A204.1 (cell line): ENCODE results near the gene HIBCH.
"Not testable (repeated sequence)": the region's sequence is repeated elsewhere in the genome, so short reads cannot be mapped to it uniquely, and the experiment has no call there.

Experiments
- FAIRE-seq: peaks from 2 replicates; lab custom pipeline; 2012; peaks lifted over from hg19 to GRCh38; lab: Jason Lieb, UNC

The HIBCH gene

GRCh38 chr2:190308031-190308430 lies 11.6 kb downstream of the HIBCH start:
- no peak for FAIRE-seq

DNA sequence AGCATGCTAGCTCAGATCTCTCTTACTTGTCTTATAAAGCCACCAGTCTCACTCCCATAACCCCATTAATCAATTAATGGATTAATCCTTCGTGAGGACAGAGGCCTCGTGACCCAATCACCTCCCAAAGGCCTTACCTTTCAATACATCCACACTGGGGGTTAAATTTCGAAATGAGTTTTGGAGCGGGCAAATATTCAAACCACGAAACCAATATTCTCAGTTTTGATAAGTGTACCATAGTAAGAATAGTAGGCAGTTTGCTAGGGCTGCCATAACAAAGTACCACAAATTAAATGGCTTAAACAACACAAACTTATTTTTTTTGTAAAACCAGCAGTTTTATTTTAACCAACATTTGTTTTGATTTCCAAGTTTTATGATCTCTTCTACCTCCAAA lies 15.2 kb downstream of the HIBCH start:
- peak; percentile 25 for FAIRE-seq

GRCh38 chr2:190303647-190304046 lies 16.0 kb downstream of the HIBCH start:
- FAIRE-seq, result no peak

- FAIRE-seq, result no peak
Measured at GRCh38 chr2:190302052-190302451, 17.6 kb downstream of the HIBCH start.

GRCh38 chr2:190301032-190301431 lies 18.6 kb downstream of the HIBCH start:
- no peak for FAIRE-seq

DNA sequence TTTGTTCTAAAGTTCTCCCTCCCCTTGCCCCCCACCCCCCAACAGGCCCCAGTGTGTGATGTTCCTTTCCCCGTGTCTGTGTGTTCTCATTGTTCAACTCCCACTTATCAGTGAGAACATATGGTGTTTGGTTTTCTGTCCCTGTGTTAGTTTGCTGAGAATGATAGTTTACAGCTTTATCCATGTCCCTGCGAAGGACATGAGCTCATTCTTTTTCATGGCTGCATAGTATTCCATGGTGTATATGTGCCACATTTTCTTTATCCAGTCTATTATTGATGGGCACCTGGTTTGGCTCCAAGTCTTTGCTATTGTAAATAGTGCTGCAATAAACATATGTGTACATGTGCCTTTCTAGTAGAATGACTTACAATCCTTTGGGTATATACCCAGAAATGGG lies 21.7 kb downstream of the HIBCH start:
- FAIRE-seq, result not testable (repeated sequence)

DNA sequence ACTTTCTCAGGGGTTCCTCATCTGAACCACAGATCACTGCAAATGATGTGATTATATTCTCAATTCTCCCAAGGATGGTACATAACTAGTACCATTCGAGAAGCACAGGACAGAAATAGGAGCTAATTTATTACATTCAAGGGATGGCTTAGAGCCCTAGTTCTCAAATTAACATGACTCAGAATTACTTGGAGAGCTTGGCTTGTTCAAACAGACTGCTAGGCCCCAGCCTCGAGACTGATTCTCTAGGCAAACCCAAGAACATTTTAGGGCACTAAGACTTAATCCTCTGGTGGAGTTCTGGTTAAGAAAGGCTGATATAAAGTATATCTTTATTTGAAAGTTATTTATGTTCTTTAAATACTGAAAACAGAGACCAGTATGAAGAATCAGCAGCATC lies 35.8 kb downstream of the HIBCH start:
- no peak for FAIRE-seq

GRCh38 chr2:190280565-190281350 lies 38.9 kb downstream of the HIBCH start:
- no peak for FAIRE-seq

- not testable (repeated sequence) for FAIRE-seq
Measured at GRCh38 chr2:190279256-190280134, 40.1 kb downstream of the HIBCH start.

DNA sequence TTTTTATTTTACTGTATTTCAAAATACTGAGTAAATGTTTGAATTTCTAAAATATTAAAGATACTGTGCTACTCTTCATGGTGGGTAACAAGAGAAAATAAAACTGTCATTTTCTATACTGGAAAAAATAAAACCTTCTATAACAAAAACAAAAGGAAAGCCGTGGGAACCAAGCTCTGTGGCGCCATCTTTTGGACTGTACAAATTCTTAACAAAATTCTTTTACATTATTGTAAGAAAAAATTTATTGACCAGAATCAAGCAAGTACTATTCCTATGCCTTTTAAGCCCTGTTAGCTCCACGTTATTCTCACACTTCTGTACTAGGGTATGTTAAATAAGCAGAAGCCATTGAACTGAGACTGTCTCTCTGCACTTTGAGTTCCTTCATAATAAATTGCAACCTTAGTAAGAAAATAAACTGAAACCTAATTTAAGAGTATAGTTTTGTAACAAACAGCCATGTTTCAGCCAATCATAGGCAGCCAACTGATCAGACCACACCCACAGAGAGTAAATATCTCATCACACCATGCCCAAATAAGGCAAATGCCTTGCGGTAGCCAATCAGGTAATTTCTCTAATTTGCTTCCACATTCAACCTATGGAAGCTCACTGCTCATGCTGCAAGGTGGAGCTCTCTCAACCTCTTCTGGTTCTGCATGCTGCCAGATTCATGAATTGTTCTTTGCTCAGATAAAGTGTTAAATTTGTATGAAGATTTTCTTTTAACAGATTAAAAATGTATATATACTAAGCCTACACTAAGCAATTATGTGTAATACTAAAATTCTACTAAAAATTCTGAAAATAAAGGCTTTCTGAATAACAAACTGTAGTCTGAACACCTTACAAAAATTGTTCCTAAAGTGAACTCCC lies 42.2 kb downstream of the HIBCH start:
- FAIRE-seq, result peak; percentile 94

DNA sequence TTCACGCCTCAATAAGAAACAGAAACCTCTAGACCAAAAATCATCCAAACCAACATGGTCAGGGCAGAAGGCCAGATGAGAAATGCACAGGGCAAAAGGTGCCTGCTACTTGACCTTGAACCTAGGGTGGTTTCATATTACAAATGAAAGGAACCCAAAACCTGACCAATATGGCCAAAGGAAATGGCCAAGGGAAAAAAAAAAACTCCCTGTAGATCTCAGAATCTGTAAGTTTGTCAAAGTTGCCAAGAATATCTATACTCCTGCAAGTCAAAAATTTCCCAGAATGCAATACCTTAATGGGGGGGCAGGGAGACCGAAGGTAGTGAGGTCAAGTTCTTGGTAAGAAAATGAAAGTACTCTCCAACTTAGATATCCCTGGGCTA lies 47.2 kb downstream of the HIBCH start:
- no peak for FAIRE-seq

GRCh38 chr2:190271783-190272456 lies 47.7 kb downstream of the HIBCH start:
- no peak for FAIRE-seq

GRCh38 chr2:190270298-190270697 lies 49.3 kb downstream of the HIBCH start:
- no peak for FAIRE-seq

DNA sequence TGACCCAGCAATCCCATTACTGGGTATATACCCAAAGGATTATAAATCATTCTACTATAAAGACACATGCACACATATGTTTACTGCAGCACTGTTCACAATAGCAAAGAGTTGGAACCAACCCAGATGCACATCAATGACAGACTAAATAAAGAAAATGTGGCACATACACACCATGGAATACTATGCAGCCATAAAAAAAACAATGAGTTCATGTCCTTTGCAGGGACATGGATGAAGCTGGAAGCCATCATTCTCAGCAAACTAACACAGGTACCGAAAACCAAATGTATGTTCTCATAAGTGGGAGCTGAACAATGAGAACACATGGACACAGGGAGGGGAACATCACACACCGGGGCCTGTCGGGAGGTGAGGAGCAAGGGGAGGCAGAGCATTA lies 49.9 kb downstream of the HIBCH start:
- not testable (repeated sequence) for FAIRE-seq

DNA sequence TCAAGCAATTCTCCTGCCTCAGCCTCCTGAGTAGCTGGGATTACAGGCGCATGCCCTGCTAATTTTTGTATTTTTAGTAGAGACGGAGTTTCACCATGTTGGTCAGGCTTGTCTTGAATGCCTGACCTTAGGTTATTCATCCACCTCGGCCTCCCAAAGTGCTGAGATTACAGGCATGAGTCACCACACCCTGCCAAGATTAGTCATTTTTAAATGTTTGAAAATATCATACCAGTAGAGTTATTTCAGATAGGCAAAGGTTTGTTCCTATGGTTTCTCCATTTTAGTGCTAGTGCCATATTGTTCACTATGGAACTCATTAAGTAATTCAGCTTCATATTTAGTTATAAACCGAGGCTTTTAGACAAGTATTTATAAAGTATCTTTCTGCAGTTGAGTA lies 52.3 kb downstream of the HIBCH start:
- FAIRE-seq, result no peak

GRCh38 chr2:190266314-190266713 lies 53.3 kb downstream of the HIBCH start:
- no peak for FAIRE-seq

GRCh38 chr2:190261851-190262250 lies 57.8 kb downstream of the HIBCH start:
- FAIRE-seq, result no peak

DNA sequence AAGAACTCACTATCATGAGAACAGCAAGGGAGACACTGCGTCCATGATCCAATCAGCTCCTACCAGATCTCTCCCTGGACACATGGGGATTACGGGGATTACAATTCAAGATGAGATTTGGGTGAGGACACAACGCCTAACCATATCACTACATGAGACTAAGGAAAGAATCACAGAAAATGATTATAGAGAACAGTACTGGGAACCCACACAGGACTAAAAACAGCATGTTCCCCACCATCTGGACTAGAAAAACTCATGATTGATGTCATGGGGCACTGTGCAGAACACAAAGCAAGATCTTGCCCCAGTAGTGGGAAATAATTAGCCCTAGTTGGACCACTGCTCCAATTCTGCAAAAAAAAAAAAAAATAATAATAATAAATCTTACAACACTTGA lies 63.5 kb downstream of the HIBCH start:
- FAIRE-seq, result no peak

DNA sequence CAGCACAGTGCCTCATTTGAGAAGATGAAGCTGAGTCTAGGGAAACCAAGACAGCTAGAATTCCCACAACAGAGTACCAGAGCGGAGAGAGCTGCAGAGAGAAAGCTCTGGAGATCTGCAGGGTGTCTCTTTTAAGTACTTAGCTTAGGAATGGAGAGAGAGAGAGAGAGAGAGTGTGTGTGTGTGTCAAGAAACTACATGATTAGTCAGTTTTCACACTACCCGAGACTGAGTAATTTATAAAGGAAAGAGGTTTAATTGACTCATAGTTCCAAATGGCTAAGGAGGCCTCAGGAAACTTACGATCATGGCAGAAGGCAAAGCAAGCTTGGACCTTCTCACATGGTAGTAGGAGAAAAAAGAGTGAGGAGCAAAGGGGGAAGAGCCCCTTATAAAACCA lies 64.0 kb downstream of the HIBCH start:
- no peak for FAIRE-seq

DNA sequence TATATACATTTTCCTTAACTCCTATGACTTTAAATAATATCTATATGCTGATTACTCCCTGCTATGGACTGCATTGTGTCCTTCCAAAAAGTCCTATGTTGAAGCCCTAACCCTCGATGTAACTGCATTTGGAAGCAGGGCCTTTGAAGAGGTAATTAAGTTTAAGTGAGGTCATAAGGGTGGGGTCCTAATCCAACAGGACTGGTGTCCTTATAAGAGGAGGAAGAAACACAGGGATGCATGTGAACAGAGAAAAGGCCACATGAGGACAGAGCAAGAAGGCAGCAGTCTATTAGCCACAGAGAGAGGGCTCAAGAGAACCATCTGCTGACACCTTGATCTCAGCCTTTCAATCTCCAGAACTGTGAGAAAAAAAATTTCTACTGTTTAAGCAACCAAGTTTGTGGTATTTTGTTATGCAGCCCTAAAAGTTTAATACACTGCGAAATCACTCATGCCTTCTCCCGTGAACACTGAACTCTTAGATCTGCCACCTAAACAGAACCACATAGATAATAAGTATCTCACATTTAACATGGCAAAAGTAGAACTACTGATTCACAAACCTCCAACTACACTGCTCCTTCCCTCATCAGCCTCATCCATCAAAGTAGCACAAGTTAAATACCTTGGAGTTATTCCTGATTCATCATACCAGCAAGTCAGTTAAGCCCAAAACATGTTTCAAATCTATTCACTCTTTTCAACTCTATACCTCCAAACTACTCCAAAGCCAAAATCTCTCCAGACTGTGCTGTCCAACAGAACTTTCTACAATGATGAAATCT lies 65.4 kb downstream of the HIBCH start:
- no peak for FAIRE-seq

- FAIRE-seq, result no peak
Measured at GRCh38 chr2:190250421-190250820, 69.2 kb downstream of the HIBCH start.
